ENCODE data around the gene TWF2.

Gene TWF2

DNA sequence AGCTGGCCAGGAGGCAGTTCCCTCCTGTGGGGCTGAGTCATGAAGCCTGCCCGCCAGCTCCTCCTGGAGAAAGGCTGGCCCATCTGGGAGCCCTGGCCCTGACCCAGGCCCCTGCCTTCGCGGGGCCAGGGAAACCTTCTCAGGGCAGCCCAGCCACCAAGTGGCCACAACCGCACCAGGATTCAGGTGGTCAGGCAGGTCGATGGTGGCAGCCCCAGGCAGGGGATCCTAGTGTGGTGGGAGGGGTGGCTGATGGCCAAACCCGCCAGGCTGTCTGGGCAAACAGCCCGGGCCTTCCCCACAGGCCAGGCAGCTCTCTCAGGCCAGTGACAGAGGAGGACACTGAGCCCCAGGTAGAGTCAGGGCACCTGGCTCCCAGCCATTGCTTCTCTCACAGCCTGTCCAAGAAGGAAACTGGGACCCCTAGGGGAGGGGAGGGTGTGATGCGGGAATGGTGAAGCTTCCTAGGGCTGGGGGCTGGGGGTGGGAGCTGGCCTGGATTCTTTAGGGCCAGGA, 1.2 kb downstream of the TWF2 start:
- DNase-seq (ENCODE audit: low spot score): peak; percentile 97

DNA sequence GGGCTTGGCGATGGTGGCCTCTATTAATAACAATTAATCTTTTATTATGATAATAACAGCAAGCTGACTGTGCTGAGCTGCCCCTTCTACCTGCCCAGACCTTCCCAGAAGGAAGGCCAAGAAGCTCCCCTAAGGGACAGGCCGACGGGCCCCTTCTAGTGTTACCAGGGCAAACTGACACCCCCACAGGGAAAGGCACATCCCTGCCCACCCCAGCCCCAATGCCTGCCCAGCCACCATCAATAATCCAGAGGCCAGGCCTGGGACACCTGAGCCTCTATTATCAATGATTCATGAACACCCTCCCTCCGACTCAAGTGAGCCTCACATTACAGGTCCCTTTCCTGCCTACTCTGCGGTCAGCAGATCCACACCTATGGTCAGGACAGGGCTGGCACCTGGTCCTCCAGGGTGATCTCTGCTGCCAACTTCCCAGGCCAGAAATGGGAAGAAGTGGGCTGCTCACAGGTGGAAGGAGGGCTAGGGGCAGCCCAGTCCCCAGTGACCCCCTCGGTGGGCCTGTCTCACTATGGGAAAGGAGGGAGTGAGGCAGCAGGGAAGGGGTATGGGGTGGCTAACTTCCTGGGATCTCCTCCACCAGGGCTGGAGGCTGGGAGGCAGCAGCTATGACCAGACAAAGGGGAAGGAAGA, 1.8 kb downstream of the TWF2 start:
- DNase-seq (ENCODE audit: low spot score): no peak

GRCh38 chr3:52236424-52236886, 2.5 kb downstream of the TWF2 start:
- no peak for DNase-seq (ENCODE audit: low spot score)

- DNase-seq (ENCODE audit: low spot score): no peak
These were observed 4.2 kb downstream of the TWF2 start for GRCh38 chr3:52234516-52235447.

DNA sequence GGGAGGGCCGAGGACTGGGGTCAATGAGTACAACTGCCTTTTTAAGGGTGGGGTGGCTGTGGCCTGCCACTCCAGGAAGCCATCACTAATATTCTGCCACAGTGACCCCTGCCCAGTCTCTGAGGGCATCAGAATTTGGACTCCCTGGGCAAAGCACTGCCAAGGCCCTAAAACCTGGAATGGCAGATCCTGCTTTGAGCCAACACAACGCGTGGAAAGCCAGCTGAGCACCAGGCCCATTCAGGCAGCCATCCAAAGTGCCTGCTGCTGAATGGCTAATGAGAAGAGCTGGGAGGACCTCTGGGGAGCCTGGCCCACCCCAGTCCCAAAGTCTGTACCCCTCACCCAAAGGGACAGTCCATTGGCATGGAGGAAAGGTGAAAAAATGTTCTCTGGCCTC, 5.0 kb downstream of the TWF2 start:
- DNase-seq (ENCODE audit: low spot score): no peak

DNA sequence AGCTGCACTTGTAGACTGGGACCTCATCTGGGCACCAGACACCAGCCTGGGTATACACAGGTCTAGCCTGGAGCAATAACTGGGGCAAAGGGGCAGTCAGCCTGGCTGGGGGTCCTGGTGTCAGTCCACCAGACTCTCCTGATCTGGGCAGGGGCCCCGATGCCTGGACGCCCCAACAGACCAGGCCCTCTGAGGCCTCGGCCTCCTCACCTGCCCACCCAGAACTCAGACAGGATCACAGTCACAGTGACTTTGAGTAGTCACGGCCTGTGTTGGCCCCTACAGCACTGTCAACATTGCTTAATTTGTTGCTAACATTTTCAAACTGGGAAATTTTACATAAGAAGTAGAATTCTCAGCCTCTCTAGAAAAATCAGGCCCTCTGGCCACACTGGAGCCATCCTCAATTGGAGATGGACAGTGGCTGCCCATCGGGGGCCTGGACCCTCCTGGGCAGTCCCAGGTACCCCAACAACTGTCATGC, 5.8 kb downstream of the TWF2 start:
- no peak for DNase-seq (ENCODE audit: low spot score)

GRCh38 chr3:52232279-52233107, 6.5 kb downstream of the TWF2 start:
- DNase-seq (ENCODE audit: low spot score): no peak

DNA sequence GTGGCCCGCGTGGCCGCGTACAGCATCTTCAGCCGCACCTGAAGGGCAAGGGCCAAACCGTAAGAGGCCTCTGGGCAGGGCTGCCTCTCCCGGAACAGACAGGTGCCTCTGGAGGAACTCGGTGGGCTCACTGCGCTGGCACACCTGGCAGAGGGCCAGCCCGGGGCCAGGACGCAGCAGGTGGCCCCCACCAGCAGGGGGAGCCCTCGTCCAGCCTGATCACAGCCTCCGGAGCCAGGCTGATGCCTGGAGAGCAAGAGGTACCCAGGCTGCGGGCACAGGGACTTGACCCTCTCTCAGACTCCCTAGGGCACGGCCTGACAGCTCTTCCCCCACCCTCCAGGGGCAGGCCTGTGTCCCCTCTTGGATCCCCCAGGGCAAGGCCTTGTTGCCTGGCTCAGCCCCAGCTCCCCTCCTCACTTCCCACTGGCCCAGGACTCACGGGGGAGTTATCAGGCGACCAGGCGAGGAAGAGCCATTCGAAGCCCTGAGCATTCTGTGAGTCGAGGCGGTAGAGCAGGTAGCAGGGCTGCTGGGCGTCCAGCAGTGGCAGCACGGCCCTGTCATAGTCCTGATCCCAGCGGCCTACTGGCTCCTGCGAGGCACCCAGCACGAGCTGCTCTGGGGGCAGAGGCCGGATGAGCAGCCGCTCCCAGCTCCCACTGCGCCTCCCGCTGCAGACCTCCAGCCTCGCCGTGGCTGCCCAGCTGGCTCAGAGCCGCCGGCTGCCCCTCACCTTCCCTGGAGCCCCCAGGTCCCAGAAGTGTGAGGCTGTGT, 7.3 kb downstream of the TWF2 start:
- DNase-seq (ENCODE audit: low spot score): peak; percentile 85

DNA sequence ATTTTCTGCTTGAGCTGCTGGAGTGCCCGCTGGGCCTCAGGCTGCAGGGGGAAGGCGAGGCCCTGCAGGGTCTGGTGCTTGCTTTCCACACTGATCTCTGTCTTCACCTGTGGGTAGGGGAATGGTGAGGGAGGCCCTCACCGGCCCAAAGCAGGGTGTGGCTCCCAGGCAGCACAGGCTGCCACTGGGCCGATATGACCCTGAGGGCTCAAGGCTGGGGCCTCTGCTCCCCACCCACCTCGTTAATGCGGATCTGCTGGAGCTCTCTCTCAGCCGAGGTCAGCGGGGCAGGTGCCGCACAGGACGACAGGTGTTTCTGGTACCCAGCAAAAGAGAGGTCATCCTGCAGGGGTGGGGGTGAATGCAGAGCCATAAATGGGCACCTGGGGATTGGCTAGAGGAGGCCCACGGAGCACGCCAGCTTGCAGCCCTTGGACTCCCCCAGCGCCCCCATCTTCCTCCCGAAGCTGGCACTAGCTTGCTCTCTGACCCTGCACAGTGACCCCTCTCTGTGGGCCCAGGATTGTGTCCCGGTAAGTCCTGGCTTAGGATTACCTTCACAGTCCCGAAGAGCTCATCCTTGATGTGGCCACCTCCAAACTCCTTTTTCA, 8.0 kb downstream of the TWF2 start:
- no peak for DNase-seq (ENCODE audit: low spot score)

GRCh38 chr3:52230461-52230860, 8.5 kb downstream of the TWF2 start:
- DNase-seq (ENCODE audit: low spot score): no peak

DNA sequence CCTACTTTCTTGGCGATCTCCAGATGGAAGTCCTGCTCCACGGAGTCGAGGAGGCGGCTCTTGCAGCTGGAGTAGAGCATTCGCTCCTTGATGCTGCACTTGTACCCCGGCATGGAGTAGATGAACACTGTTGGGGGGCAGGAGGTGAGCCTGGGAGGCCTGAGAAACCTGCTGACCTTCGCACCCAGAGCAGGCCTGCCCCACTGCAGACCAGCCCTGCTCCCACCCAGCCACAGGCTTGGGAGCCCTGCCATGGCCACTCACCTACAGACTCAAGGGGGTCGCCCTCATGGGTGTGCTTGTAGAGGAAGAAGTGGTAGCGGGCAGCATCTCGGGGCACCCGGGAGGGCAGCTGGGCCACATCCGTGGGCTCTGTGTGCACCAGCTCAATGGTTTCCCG, 9.3 kb downstream of the TWF2 start:
- DNase-seq (ENCODE audit: low spot score): no peak

DNA sequence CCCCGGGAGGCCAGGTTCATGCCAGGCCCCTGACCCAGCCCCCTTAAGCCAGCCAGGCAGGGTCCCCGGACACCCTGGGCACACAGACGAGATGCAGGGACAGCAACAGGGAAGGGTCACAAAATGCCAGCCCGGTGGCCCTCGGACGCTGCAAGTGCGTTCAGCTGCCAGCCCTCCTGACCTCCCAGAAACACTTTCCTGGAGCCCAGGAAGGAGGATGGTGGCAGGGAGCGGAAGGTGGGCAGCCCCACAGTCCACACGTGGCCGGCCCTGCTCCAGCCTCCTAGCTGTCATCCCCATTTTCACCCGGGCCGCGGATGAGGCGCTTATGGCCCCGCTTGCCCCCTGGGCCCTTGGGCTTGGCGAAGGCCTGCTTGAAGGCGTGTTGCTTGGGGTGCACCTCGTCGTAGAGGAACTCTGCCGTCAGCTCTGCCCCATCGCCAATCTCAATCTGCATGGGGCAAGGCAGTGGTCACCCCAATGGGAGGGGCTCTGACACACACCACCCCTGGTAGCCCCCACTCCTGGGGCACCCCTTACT, 10.1 kb downstream of the TWF2 start:
- no peak for DNase-seq (ENCODE audit: low spot score)

DNA sequence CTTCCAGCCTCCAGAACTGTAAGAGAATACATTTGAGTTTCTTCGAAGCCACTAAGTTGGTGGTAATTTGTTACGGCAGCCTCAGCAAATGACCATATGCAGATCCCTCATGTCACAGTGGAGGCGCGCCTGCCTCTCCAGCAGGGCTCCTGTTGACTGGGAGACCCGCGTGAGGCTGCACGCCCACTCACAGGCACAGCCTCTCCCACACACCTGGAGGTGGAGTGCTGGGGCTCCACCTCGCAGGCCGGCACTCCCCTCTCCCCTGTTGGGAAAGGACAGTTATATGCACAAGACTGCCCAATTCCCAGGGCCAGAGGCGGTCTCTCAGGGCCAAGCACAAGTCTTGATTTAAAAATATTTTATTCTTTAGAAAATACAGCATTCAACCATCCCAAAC, 10.7 kb downstream of the TWF2 start:
- no peak for DNase-seq (ENCODE audit: low spot score)

- DNase-seq (ENCODE audit: low spot score): no peak
These were observed 11.2 kb downstream of the TWF2 start for GRCh38 chr3:52227766-52228165.

GRCh38 chr3:52227117-52227516, 11.8 kb downstream of the TWF2 start:
- DNase-seq (ENCODE audit: low spot score): no peak

- DNase-seq (ENCODE audit: low spot score): no peak
These were observed 12.6 kb downstream of the TWF2 start for GRCh38 chr3:52226229-52226817.

DNA sequence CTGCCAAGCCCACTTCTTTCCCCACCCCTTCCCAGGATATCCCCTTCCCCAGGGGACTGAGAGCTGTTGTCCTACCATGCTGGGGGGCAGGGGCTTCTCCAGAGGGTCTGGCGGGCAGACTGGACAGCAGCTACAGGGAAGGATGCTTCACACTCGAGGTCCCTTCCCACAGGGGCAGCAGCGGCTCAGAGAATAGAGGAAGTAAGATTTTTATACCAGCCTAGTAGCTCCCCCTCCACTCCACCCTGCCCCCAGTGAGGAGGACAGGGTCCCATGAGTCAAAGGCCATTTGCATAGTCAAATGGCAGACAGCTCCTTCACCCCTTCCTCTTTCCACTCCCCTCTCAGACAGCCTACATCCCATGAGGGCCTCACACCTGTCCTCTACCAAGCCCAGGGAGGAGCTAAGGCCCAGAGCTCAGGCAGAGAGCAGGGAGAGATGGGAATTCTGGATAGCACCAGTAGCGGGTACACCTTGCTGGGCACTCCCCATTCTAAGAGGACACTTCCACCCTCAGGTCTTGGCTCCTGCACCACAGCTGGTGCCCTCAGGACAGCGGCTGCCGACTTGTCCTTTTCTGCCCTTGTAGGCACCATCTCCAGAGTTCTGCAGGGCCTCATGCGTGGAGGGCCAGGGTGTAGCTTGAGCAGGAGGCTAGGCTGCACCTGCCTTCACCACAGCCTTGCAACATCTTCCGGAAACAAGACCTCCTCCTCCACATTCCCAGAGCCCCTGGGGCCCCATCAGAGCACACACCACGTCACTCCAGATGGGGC, 13.3 kb downstream of the TWF2 start, which contains the start of gene TLR9:
Gene TLR9, minus strand, starts transcription at position 194 of the 777 bp plus-strand sequence. Its CDS starts 116 bp downstream, at position 78.
- no peak for DNase-seq (ENCODE audit: low spot score)

DNA sequence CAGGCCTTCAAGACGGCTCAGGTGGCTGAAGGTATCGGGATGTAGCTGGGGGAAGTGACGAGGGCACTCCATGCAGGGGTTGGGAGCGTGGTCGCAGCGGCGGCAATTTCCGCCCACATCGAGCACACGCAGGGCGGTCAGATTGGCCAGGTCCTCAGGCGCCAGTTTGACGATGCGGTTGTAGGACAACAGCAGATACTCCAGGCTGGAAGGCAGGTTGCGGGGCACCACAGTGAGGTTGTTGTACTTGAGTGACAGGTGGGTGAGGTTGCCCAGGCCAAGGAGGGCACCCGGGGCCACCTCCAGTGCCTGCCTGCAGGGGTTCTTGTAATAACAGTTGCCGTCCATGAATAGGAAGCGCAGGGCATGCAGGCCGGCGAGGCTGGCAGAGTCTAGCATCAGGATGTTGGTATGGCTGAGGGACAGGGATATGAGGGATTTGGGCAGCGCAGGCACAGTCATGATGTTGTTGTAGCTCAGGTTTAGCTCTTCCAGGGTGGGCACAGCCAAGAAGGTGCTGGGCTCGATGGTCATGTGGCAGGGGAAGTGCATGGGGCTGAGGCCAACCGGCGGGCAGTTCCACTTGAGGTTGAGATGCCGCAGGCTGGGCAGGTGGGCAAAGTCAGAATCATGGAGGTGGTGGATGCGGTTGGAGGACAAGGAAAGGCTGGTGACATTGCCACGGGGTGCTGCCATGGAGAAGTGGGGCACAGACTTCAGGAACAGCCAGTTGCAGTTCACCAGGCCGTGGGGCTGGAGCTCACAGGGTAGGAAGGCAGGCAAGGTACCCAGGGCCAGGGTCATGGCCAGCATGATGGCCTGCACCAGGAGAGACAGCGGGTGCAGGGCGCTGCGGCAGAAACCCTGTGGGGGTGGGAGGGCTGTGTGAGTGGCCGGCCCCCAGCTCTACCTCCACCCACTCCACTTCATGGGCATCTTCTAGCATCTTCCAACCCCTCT, 15.2 kb downstream of the TWF2 start:
- no peak for DNase-seq (ENCODE audit: low spot score)

Data from GM03348 (cell line).